ENCODE measurements around the gene TLE4. TPM values are rescaled to one million over a fixed set of nuclear protein-coding genes. Genes with fewer than 3 reads are reported as not detected.

The TLE4 gene
- polyA plus RNA-seq, 1 donor (not counting 4 experiments of a cell fraction or from before 2014, with no cell fraction given), result 14.7 TPM

- no peak for FAIRE-seq
- no peak overlapping the region for H3K4me2 ChIP-seq (ENCODE audit: control insufficient read depth, extremely low read depth, insufficient read depth, low read depth, low read length)
- DNase-seq (ENCODE audit: low read depth, low spot score), result no peak
Measured at GRCh38 chr9:79742110-79742721, 170.5 kb downstream of the TLE4 start.

GRCh38 chr9:79744521-79744920 lies 172.8 kb downstream of the TLE4 start:
- Histone ChIP-seq H3K9me1 (ENCODE audit: control insufficient read depth, extremely low read depth, insufficient read depth, low read length) (no peaks in the 10 kb centered on the region), H2AFZ (ENCODE audit: control insufficient read depth, low read length) (no peak overlapping the region), H3K36me3 (ENCODE audit: control insufficient read depth in 2 of 2, extremely low read depth in 1 of 2, insufficient read depth in 2 of 2, low read length in 2 of 2) (no peaks in the 10 kb centered on the region), H3K79me2 (ENCODE audit: control insufficient read depth, insufficient read depth, low read length) (no peaks in the 10 kb centered on the region), H3K9ac (ENCODE audit: control insufficient read depth, extremely low read depth, insufficient read depth, low read length) (no peak overlapping the region), H3K4me1 (ENCODE audit: control insufficient read depth, extremely low read depth, insufficient read depth, low read length) (no peaks in the 10 kb centered on the region), H4K20me1 (ENCODE audit: control insufficient read depth, extremely low read depth, insufficient read depth, low read length) (no peaks in the 10 kb centered on the region), H3K4me2 (ENCODE audit: control insufficient read depth, extremely low read depth, insufficient read depth, low read depth, low read length) (no peak overlapping the region), H3K4me3 (ENCODE audit: control insufficient read depth in 2 of 3, extremely low read depth in 1 of 3, insufficient read depth in 2 of 3, low read depth in 1 of 3, low read length in 3 of 3) (no peak overlapping the region), H3K27me3 (ENCODE audit: control insufficient read depth, extremely low read depth, insufficient read depth, low read length) (no peaks in the 10 kb centered on the region), H3K9me3 (ENCODE audit: control insufficient read depth, low read depth, low read length) (no peaks in the 10 kb centered on the region), H3K27ac (ENCODE audit: control insufficient read depth, insufficient read depth, low read length) (no peak overlapping the region)
- no peak for TF ChIP-seq CTCF (optimal IDR thresholded peaks at IDR 0.05 in 1 of 3, IDR thresholded peaks at IDR 0.05 in 1 of 3, conservative IDR thresholded peaks at IDR 0.05 in 1 of 3; ENCODE audit: extremely low read depth in 1 of 3, insufficient read depth in 2 of 3, low read length in 3 of 3)
- DNase-seq (ENCODE audit: low read depth, low spot score), result no peak
- FAIRE-seq, result no peak
- dilution Hi-C loops (cut with MboI; ENCODE audit: extremely low pct_ligation_motif_present, low sequenced_read_pairs), result no loop called here

More at GRCh38 chr9:79742110-79742721, 170.5 kb downstream of the TLE4 start:
- no peaks in the 10 kb centered on the region for H3K27me3 ChIP-seq (ENCODE audit: control insufficient read depth, extremely low read depth, insufficient read depth, low read length)
- H2AFZ ChIP-seq (ENCODE audit: control insufficient read depth, low read length), result no peak overlapping the region
- no peaks in the 10 kb centered on the region for H4K20me1 ChIP-seq (ENCODE audit: control insufficient read depth, extremely low read depth, insufficient read depth, low read length)
- H3K9ac ChIP-seq (ENCODE audit: control insufficient read depth, extremely low read depth, insufficient read depth, low read length), result no peak overlapping the region
- no peak for TF ChIP-seq CTCF (optimal IDR thresholded peaks at IDR 0.05 in 1 of 3, IDR thresholded peaks at IDR 0.05 in 1 of 3, conservative IDR thresholded peaks at IDR 0.05 in 1 of 3; ENCODE audit: extremely low read depth in 1 of 3, insufficient read depth in 2 of 3, low read length in 3 of 3)
- no peak for TF ChIP-seq EZH2 (IDR thresholded peaks at IDR 0.05; ENCODE audit: low read length)
- H3K79me2 ChIP-seq (ENCODE audit: control insufficient read depth, insufficient read depth, low read length), result no peaks in the 10 kb centered on the region
- dilution Hi-C loops (cut with MboI; ENCODE audit: extremely low pct_ligation_motif_present, low sequenced_read_pairs), result no loop called here
- no peaks in the 10 kb centered on the region for H3K9me1 ChIP-seq (ENCODE audit: control insufficient read depth, extremely low read depth, insufficient read depth, low read length)
- H3K9me3 ChIP-seq (ENCODE audit: control insufficient read depth, low read depth, low read length), result no peaks in the 10 kb centered on the region
- no peaks in the 10 kb centered on the region for H3K4me1 ChIP-seq (ENCODE audit: control insufficient read depth, extremely low read depth, insufficient read depth, low read length)
- no peak overlapping the region for H3K4me3 ChIP-seq (ENCODE audit: control insufficient read depth in 2 of 3, extremely low read depth in 1 of 3, insufficient read depth in 2 of 3, low read depth in 1 of 3, low read length in 3 of 3)
- H3K36me3 ChIP-seq (ENCODE audit: control insufficient read depth in 2 of 2, extremely low read depth in 1 of 2, insufficient read depth in 2 of 2, low read length in 2 of 2), result no peaks in the 10 kb centered on the region
- H3K27ac ChIP-seq (ENCODE audit: control insufficient read depth, insufficient read depth, low read length), result no peak overlapping the region

Measured in keratinocyte (primary cell).